GM12892 (cell line): ENCODE results near the gene TENM4.

Experiments used
- POLR2A ChIP-seq: IDR thresholded peaks from 2 replicates; pipeline ENCODE4 v1.6.1; 2011; ENCODE audit warnings: low read depth, low read length, control low read depth
- TAF1 ChIP-seq: IDR thresholded peaks from 2 replicates; pipeline ENCODE4 v1.6.1; 2011; ENCODE audit warnings: low read depth, mild to moderate bottlenecking, control low read depth, low read length, borderline replicate concordance

- TF ChIP-seq POLR2A = no peak
- TF ChIP-seq TAF1 = no peak
Measured at GRCh38 chr11:79013509-79013908, 427.3 kb downstream of the TENM4 start.
